Measurements from ENCODE around the gene TPX2.

TPX2 gene

DNA sequence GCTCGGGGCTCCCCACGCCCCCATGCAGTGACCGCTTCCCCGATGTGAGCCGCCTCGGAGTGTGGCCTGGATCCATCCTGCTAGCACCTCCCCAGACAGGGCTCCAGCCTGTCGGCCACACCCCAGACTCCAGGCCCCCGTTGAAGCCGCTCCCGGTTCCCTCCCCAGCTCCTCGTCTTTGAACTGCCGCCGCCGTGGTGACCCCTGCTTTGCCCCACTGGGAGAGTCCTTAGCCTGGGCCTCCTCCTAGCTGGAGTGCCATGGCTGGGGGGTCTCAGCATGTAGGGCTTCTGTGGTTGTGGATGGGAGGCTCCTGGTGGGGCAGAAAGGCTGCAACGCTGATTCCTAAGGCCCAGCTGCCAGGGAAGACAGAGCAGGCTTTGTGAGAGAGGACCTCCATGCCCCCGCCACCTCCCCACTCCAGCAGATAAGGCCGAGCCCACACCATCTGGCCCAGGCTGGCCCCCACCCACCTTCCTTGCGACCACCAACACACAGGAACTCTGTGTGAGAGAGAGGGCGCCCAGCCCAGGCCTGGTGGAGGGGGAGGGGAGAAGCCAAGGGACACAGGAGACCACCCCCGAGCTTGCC lies 94.9 kb downstream of the TPX2 start:
- no peak for DNase-seq

DNA sequence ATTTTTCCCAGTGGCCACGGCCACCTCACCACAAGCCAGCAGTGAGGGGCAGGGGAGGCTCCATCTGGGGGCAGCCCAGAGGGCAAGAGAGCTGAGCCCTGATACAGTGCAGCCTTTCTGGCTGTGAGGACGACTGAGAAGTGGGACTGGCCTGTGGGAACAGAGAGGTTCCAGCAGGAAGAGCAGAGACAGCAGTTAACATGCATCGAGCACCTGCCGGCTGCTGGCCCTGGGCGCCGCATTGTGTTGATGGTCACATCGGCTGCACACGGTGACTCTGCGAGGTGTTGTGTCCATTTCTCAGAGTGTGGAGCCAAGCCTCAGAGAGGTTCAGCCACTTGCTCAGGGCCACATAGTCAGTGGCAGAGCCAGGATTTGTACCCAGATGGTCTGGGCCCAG lies 96.5 kb downstream of the TPX2 start:
- DNase-seq = no peak

DNA sequence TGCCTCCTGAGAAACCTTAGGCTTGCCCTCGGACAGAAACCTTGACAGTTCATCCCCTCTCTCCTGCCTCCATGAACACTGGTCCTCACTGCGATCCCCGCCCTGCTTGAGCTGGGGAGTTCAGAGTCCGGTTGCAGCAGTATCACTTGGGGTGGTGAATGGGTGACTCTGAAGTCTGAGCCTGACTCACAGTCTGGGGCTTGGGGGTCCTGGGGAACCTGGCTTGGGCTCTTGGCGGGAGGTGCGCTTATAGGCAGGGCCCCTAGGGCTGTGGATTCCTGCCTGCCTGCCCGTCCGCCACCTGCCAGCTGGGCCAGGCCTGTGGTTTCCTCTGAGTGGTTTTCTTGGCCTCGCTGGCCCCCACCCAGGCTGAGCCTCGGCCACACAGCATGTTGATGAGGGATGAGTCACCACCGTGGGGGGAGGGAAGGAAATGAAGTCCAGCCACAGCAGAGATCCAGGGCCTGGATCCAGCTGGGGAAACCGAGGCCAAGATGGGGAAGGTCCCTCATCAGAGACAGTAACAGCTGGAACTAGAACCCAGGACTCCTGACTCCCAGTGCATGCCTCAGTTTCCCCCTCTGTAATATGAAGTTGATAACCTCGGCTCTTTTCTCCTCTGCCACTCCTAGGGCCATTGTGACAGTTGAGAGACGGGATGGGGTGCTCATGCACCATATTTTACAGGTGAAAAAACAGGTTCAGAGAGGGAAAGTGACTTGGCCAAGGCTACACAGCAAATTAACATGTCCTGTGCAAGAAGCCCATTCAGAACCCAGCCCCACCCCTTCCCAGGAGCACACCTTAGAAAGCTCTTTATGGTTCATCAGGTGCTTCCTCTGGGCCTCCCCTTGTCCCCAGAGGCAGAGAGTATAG lies 97.1 kb downstream of the TPX2 start:
- peak; percentile 85 for DNase-seq

DNA sequence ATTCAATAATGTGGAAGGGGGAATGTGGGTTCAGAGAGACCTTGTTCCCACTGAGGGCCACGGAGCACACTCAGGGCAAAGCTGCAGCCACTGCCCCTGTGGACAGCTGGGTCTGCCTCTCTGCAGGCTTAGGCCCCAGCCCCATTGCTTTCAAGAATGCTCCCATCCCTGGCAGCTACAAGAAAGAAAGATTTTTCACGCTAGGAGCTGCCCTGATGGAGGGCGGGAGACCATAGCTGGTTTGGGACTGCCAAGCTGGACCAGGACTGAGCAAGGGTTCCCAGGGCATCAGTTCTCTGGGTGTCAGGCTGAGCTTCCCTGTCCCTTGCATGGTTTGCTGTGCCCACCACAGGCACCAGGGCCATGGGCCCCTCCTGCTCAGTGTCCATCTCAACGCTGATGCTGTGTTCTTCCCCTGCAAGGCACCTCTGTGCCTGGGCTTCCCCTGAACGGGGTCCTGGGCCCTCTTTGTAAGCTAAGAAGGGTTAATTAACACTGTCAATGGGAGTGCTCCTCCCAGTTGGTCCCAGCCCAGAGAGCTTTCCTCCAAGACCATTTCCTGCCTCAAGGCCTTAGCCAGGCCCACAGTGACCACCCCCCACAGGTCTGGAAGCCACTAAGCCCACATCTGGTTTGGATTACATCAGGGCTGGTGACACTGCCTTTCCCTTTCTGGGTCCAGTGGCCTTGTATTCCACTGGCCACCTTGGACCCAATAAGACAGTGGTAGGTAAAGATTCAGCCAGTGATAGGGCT lies 97.9 kb downstream of the TPX2 start:
- no peak for DNase-seq

DNA sequence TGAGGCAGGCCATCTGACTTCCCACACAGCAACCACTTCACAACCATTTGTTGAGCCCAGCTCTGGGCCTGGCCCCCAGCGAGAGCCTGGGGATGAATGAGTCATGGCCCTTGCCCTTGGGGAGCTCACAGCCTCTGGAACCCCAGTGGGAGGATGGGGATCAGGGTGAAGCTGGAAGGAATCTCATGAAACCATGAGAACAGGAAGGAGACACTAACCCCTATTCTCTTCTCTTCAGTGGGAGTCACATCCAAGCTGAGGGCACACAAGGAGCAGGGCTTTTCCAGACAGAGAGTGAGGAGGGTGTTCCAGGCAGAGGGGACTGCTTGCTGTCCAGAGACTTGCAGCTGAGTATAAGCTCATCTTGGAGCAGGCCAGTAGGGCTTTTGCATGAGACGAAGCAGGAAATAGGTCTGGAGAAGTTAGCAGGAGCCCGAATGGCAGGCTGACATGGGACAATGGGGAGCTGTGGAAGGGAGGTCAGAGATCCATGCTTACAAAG lies 98.9 kb downstream of the TPX2 start:
- peak; percentile 51 for DNase-seq

DNA sequence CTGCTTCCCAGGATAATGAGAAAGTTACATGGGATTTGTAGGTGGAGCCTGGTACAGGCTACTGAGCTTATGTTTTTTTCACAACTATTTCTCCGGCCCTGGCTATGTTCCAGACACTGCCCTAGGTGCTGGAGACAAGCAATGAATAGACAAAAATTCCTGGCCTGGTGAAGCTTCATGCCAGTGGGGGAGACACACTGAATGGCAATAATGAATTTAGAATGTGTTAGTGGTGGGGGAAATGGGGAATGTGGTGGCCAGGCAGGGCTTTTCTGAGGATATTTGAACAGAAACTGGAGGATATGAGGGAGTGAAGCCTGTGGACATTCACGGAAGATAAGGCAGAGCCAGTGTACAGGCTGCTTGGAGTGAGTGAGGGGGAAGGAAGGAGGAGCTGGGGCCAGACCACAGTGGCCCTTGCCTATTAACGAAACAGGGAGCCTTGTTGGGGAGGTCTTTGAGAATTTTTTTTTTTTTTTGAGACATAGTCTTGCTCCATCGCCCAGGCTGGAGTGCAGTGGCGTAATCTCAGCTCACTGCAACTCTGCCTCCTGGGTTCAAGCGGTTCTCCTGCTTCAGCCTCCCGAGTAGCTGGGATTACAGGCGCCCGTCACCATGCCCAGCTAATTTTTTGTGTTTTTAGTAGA lies 99.7 kb downstream of the TPX2 start:
- DNase-seq = no peak

DNA sequence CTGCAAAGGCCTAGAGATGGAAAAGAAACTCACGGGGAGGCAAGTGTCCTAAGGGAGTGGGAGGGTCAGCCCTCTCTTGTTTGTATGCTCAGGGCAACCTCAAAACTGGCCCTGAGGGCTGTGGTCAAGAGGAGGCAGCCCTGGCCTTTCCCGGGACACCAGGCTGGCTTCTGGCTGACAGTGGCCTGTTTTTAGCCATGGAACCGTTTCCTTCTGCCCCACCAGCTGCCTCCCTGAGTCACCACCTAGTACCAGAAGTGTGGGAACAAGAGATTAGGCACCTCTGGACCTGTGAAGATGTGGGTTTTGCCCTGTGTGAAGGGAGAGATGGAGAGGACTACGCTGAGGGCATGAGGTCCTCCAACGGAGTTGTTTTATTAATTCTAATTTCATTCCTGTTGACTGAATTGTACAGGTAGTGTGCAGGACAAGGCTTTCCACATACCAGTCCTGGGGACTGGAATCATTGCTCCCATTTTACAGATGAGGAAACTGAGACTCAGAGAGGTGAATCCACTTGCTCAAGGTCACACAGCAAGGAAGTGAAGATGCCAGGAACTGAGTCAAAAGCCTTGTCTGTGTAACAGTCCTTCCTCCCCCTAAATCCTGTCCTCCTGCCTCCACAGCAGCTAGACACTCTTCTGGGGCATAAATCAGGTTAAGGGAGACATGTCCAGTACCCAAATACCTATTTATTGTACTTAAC lies 100.8 kb downstream of the TPX2 start:
- DNase-seq = no peak

DNA sequence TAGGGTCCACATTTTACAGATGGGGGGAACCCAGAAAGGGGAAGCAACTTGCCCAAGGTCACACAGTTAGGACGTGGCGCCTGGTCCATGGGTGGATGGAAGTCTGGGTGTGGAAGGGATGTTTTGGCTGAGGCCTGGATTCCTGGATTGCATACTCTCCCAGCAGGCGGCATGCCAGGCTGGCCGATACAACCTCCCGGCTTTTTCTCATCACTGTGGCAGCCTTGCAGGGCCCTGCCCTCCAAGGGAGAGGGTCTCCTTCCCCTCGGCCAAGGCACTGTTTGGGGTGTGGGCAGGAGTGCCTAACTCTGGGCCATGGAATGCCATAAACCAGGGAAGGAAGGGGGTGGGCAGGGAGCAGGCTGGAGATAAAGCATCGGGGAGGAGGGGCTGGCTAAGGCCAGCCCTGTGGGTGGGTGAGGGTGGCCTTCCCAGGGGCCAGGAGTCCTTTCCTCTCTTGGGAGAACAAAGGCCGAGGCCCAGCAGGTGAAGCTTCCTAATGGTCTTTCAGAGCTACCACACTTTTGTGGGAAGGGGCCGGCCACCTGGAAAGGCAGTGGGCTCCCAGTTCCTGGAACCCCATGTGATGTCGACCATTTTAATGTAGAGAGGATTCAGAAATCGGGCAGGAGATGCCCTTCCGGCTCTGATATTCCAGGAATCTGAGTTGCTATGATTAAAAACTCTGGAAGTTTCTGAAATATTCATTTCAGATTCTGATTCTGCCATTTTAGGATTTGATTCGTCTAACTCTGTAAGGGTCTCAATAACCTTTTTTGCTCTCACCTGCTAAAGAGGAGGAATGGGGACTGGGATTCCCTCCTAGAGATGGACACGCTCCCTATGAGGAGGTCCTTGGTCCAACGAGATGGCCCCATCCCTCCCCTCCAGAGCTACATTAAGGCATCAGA lies 102.1 kb downstream of the TPX2 start:
- DNase-seq = no peak

DNA sequence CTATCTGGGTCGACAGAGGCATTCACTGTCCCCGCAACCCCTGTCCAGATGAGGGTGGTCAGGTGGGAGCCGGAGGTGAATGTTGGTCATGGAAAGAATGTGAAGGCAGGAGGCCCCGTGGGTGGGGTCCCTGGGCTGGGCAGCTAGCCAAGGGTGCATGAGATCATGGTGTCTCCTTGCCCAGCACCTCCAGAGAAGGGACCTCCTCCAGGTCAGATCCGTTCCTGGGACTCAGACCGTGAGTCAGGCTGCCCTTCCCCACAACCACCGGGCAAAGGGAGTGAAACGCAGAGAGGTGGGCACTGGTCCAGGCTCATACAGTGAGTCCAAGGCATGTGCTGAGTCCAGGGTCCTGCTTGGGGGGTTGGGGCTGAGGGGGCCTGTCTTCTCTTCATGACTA lies 102.8 kb downstream of the TPX2 start:
- peak; percentile 69 for DNase-seq

DNA sequence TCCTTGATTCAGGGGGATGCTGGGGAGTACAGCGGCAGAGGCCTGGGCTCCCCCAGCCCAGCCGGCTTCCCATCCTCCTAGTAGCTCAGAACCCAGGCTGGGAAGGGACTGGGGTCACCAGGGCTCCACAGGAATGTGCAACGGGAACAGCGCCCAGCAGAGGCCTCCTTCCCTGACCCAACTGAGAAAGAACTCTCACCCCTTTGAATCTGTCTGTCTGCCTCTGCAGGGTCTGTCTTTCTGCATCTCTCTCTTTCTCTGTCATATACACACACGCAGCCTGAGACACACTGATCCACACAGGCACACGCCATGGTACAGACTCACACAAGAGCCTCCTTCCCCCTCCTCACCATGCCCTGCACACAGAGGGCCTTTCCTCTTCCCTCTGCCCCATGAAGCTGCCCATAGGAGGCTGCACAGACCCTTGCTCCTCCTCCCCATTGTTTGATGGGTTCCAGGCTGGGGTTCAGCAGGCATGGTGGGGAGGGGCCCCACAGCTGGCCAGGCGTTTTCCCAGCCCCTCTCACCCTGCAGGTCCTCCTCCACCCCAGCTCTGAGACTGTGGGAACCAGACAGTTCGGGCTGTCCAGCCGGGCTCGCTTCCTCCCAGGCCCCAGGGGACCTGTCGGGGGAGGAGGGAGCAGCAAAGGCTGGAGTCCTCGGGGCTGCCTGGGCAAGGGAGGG lies 103.5 kb downstream of the TPX2 start:
- peak; percentile 54 for DNase-seq

DNA sequence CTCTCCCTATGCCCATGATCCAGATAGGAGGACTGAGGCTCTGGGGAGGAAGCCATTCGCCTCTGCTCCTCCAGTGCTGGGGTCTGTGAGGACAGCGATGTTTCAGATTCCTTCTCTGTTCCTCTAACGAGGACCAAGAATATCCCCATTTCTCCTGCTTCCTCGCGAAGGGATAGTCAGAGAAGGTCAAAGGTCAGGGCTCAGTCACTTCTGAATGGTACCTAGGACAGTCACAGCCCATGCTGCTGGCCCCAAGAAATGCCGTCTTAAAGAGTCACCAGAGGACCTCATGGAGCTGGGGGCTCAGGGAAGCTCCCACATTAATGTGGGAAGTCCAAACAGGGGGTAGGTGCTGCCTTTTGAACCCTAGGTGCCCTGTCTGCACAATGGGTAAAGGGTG lies 104.2 kb downstream of the TPX2 start:
- DNase-seq = no peak

DNA sequence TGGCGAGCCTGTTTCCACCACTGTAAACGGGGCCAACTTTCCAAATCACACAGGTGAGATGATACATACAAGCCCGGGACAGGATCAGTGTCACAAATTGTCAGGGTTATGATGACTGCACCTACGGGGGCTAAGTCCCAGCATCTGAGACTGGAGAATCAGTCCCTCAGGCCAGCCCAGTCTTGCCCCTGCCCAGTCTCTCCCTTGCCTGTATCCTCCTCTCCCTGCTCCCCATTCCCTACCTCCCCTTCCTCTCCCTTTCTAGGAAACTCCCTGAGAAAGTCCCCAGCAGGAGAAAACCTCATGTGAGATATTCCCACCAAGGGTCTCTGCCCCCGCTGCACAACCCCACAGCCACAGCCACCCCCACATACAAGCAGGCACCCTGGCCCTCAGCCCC lies 104.8 kb downstream of the TPX2 start:
- no peak for DNase-seq

DNA sequence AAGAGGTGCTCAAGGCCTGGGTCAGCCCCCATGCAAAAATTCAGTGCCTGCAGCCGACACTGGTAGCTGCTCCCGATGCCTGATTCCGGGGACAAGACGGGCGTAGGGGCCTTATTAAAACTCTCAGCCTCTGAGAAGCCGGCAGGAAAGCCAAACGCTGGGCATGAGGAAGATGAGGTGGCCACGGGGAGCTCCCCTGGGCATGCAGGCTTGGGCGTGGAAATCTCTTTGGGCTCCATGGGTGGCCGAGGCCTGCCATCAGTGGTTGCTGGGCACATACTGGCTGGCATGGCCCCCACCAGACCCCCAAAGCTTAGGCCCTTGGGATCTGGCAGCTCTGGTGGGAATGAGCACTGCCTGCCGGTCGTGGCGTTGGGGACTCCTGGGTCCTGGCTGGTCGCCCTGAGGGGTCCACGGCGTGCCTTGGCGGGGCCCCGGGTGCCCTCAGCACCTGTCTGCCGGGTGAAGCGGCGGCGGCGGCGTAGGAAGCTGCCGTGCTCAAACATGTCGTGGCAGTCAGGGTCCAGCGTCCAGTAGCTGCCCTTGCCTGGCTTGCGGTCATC lies 105.7 kb downstream of the TPX2 start:
- no peak for DNase-seq

DNA sequence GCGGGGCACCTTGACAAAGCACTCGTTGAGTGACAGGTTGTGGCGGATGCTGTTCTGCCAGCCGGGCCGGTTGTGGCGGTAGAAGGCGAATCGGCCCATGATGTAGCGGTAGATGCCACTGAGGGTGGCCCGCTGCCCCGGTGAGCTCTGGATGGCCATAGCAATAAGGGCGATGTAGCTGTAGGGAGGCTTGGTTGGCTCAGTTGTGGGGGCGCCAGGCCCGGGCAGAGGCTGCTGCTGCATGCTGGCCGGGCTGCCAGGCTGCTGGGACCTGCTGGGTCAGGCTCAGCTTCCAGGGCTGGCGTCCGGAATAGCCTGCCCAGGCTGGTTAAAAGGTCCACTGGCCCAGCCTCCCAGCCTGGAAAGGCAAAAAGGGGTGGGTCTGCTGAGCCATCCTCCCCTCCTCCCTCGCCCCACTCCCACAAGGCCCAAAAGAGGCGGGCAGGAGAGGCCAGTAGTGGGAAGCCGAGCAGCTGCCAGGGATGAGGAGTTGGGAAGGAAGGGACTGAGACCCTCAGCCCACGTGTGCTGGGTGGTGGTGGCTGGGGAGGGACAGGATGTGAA lies 106.3 kb downstream of the TPX2 start, which contains the start of gene FOXS1:
FOXS1 (minus strand) TSS at position 305 of the 564 bp plus-strand sequence; CDS start at position 243, 62 bp downstream.
- DNase-seq = no peak

DNA sequence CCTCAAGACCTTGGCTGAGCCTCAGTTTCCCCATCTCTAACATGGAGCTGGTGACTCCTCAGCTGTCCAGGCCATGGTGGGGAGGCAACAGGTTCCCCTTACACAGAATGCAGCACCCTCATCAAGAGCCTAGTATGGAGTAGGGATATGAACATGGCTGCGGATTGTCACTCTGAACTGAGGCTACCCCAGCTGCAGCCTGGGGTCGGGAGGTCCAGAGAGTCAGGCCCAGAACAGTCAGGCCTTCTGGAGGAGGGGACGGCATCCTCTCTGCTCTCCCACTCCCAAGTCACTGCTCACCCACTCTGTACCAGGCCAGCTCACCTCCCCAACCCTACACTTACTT lies 107.7 kb downstream of the TPX2 start:
- no peak for DNase-seq

DNA sequence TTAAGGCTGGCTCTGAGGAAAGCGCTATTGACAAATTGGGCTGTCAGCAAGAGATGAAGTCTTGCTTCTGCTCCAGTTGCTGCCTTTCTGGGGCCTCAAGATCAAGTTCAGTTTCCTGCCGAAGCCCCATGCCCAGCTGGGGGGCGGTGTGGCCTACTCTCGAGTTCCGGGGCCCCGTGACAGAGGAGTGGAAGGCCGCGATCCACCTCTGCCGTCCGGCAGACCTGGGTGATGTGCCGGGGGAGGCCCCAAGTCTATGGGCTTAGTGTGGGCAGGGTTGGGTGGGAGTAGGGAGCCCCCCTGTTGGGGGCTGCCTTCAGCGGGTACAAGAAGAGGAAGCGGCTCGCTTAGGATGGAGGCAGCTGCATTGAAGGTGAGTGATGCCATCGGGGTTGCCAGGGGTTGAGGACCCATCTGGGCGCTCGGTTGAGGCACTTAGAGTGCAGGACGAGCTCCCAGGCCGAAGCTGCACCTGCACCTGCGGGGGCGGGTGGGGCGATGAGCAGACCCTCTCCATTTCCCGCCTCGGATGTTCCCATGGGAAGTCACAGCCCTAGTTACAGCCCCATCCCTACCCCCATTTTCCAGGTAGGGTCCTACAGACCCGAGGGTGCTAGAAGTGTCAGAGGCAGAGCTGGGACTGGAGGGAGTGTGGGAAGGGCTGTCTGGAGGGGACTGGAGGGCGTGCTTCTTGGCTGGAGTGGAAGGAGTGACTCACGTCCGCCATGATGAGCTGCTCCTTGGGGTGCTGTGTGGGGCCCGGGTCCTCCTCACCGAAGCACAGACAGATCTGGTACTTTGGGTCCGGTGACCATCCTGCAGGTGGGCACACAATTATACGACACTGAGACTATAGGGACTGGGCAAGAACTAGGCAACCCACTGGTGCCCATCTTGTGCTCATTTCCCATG lies 109.3 kb downstream of the TPX2 start:
- no peak for DNase-seq

DNA sequence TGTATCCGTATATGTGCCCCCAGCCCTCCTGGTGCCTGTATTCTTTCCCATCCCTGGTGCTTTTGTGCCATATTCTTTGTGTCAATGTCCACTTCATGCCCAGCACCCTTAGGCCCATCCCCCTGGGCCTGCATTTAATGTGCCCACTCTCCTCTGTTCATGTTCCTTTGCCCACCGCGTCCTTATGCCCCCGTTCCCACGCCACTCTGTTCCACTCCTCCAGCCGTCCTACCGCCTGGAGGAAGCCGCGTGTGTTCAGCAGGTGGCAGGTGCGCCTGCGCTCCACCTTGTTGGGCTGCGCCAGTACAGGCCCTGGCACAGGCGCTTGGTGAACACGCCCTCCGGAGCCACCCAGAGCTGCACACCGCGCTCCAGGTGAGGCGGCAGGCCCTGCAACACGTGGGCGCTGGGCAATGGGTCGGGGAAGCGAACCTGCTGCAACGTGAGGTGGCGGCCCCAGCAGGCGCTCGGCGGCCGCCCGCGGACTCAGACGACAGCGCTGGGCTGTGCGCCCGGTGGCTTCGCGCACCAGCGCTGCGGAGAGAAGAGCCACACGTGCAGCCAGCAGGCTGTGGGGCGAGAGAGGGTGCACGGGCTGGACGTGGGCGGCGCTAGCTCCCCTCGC lies 110.3 kb downstream of the TPX2 start:
- no peak for DNase-seq

Data from fibroblast of skin of right quadriceps (primary cell).